GM12892 (cell line): ENCODE results near the gene TIMM22.
"Not testable (repeated sequence)": the region's sequence is repeated elsewhere in the genome, so short reads cannot be mapped to it uniquely, and the experiment has no call there.

Source experiments
- DNase-seq: peaks from one replicate; pipeline ENCODE4 v3.0.0; 2011; ENCODE audit not compliant: insufficient read length
- FAIRE-seq: peaks from 2 replicates; lab custom pipeline; 2011; peaks lifted over from hg19 to GRCh38; lab: Jason Lieb, UNC
- POLR2A ChIP-seq: IDR thresholded peaks from 2 replicates; pipeline ENCODE4 v1.6.1; 2011; ENCODE audit warnings: low read depth, low read length, control low read depth
- POLR2AphosphoS5 ChIP-seq: IDR thresholded peaks from 2 replicates; pipeline ENCODE4 v1.6.1; 2011; ENCODE audit warnings: low read depth, low read length, control low read depth
- TAF1 ChIP-seq: IDR thresholded peaks from 2 replicates; pipeline ENCODE4 v1.6.1; 2011; ENCODE audit warnings: low read depth, mild to moderate bottlenecking, control low read depth, low read length, borderline replicate concordance

TIMM22 gene

DNA sequence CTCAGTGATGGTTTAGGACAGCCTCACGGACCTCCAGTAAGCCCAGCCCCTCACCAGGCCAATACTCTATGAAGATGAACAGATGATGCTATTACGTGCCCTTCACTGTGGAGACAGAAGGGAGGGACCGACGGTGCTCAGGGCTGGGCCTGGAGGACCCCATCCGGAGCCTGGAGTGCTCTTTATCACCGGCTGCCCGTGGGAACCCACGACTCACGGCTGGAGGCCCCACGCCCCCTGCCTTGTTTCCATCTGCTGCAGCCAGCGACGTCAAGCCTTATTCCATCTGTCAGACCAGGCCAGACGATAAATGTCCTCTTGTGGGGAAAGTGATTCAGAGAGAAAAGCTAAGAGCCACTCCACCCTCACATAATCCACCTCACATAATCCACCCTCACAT lies 4.0 kb upstream of the TIMM22 start:
- no peak for FAIRE-seq
- TF ChIP-seq TAF1, result no peak
- no peak for TF ChIP-seq POLR2AphosphoS5
- TF ChIP-seq POLR2A, result no peak
- no peak for DNase-seq

DNA sequence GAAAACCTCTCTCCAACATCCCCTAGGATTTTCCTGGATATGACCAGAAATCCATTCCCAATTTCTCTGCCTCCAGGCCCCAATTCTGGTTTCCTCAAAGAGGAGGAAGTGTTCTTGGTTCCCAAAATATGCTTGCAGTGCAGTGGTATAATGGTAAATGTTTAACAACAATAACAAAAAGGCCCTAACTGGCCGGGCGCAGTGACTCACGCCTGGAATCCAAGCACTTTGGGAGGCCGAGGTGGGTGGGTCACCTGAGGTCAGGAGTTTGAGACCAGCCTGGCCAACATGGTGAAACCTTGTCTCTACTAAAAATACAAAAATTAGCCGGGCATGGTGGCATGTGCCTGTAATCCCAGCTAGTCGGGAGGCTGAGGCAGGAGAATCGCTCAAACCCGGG lies 1.6 kb upstream of the TIMM22 start:
- not testable (repeated sequence) for FAIRE-seq, DNase-seq

DNA sequence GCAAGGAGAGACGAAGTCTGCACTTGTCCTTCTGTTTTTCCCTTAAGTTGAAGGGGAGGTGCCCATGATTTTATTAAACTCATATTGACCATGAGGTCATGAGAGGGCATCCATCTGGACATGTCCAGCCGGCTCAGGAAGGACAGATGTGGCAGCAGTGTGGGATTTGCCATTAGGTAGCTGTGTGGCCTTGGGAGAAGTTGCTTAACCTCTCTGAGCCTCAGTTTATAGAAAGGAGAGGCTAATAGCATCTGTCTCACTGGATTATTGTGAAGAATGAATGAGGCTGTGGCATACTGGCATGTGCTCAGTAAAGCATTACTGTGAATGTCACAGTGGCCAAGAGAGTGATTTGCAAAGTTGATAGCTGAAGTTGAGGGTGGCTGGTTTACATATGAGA lies 1.2 kb downstream of the TIMM22 start:
- TF ChIP-seq POLR2A (no peak), POLR2AphosphoS5 (no peak; the same call in 1 of the 2 replicates), TAF1 (no peak)
- DNase-seq (no peak), FAIRE-seq (no peak)

GRCh38 chr17:1000597-1001461 lies 3.9 kb downstream of the TIMM22 start:
- no peak for FAIRE-seq
- no peak for DNase-seq
- TF ChIP-seq TAF1 (no peak), POLR2AphosphoS5 (0 out of 2 replicates have a peak, but pooled peaks have one; percentile 2)

- no peak for TF ChIP-seq POLR2A
- TF ChIP-seq TAF1, result no peak
- no peak for TF ChIP-seq POLR2AphosphoS5
- no peak for DNase-seq
- no peak for FAIRE-seq
Observed at GRCh38 chr17:1001640-1002411, 4.9 kb downstream of the TIMM22 start.

DNA sequence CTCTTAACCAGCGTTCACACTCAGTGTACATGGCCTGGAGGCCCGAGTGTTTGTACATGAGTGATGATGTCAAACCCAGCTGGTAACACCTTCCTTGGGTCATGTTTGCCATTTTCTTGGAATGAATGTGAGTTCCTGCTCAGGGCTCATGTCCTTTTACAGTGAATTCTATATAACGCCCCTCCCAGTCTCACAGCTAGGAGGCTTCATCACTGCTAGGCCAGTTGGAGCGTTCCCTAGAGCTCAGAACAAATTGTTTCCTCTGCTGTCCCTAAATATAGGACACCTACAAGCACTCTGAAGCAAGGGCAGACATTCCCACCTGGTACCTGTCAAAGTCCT lies 5.5 kb downstream of the TIMM22 start:
- DNase-seq, result no peak
- TF ChIP-seq POLR2A (no peak; the same call in 1 of the 2 replicates), POLR2AphosphoS5 (no peak), TAF1 (no peak)
- FAIRE-seq, result no peak

- FAIRE-seq, result no peak
- 0 out of 2 replicates have a peak, but pooled peaks have one; percentile 23 for TF ChIP-seq POLR2AphosphoS5
- no peak; the same call in 1 of the 2 replicates for TF ChIP-seq POLR2A
- no peak for DNase-seq
Observed at GRCh38 chr17:1002771-1003555, 6.0 kb downstream of the TIMM22 start.

- DNase-seq, result no peak
- TF ChIP-seq TAF1, result no peak
- no peak; the same call in 1 of the 2 replicates for TF ChIP-seq POLR2A
- TF ChIP-seq POLR2AphosphoS5, result no peak
- no peak for FAIRE-seq
Observed at GRCh38 chr17:1003633-1003971, 6.7 kb downstream of the TIMM22 start.

DNA sequence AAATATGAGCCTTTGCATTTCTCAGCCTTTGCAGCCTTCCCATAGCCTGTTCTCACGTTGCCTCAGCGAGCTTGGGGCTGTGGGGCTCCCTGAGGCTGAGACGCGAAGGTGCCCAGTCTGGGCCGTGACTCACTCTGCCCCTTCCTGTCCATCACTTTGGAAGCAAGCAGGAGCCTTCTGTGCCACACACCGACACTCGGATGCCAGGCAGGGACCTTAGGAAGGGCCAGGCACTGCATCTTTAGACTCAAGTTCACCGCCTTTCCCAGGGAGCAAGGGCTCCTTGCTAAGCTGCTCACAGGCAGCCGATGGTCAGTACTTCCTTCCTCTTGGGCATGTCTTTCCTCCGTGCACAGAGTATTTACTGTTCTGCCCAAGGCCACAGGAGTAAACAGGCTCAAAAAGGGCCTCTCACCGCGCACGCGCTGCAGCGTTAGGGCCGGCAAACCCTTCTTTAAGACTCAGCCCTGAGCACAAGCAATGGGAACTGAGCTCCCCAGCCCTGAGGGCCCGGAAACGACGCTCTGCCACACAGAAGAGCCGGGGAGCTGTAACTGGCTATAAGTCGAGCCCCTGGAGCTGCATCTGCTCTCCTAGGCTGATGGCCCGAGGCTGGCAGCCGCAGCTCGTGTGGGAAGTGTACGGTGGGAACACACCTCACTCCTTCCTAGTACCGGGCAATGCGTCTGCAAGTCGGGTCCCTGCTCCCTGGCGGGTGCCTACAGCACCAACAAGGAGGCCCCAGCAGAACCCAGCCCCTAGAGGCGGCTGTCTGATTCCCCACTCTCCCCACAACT lies 7.2 kb downstream of the TIMM22 start:
- TF ChIP-seq POLR2A (0 out of 2 replicates have a peak, but pooled peaks have one; percentile 2), TAF1 (no peak), POLR2AphosphoS5 (no peak)
- FAIRE-seq (no peak), DNase-seq (no peak)

- DNase-seq, result no peak
- FAIRE-seq, result no peak
- no peak for TF ChIP-seq TAF1
- no peak for TF ChIP-seq POLR2AphosphoS5
- TF ChIP-seq POLR2A, result no peak
Observed at GRCh38 chr17:1004769-1005295, 7.9 kb downstream of the TIMM22 start.
